A549 (cell line): ENCODE data around the gene TMEM248.

Experiments
- CTCF ChIP-seq: fragments of >200 bp; sonication (Bioruptor Twin); formaldehyde crosslinking; IDR thresholded peaks from 3 replicates; pipeline ENCODE4 v1.5.1; 2016
- ESRRA ChIP-seq: fragments of 150-350 bp; IDR thresholded peaks from 2 replicates; pipeline ENCODE4 v1.6.1; 2014; ENCODE audit warnings: mild to moderate bottlenecking, low read length, borderline replicate concordance
- SREBF2 ChIP-seq: fragments of 450-650 bp; IDR thresholded peaks from 2 replicates; pipeline ENCODE4 v1.6.1; 2014; ENCODE audit warnings: mild to moderate bottlenecking, moderate library complexity

GRCh38 chr7:66896441-66896840, 24.6 kb upstream of the TMEM248 start:
- TF ChIP-seq SREBF2, result no peak
- TF ChIP-seq ESRRA, result no peak
- TF ChIP-seq CTCF, result no peak
